SK-N-SH (cell line): Measurements from ENCODE around the gene ASCC1. TPM values are rescaled to one million over a fixed set of nuclear protein-coding genes. Genes with fewer than 3 reads are reported as not detected.

ENCODE experiments used
- CTCF ChIA-PET: fragments of 300-600, 350-600 bp; formaldehyde crosslinking; extraction: SDS; loops from one replicate; lab custom pipeline; 2021; lab: Yijun Ruan, JAX
- POLR2A ChIA-PET: fragments of 350-600 bp; sonication (Branson Sonifier 250); formaldehyde crosslinking; extraction: SDS; loops from one replicate; lab custom pipeline; 2020; ENCODE audit warnings: antibody characterized with exemption, inconsistent platforms; lab: Yijun Ruan, JAX
- DNase-seq: peaks from one replicate; pipeline ENCODE4 v3.0.0; 2012
- H2AFZ ChIP-seq: fragments of 200-600 bp; sonication (generic); 2 replicates; pipeline ENCODE4 v1.8.1; 2016; ENCODE audit warnings: antibody characterized with exemption, mild to moderate bottlenecking, low read depth
- H3F3A ChIP-seq: fragments of 200-600 bp; sonication (generic); replicated peaks from 2 replicates; pipeline ENCODE3; 2016; ENCODE audit warnings: antibody characterized with exemption, mild to moderate bottlenecking; ENCODE audit not compliant: insufficient read depth
- H3K27ac ChIP-seq, 2 experiments: fragments of 200-500 bp in 1 of 2; fragments of 200-600 bp in 1 of 2; sonication (Bioruptor generic) in 1 of 2; sonication (generic), shearing (Covaris generic) in 1 of 2; 2 replicates each; pipeline versions ENCODE4 v1.5.1 to v1.6.1; 2014 to 2016; ENCODE audit warnings: low read depth in 2 of 2, inconsistent platforms in 1 of 2, low read length in 1 of 2, mild to moderate bottlenecking in 1 of 2, mixed read lengths in 1 of 2
- H3K27me3 ChIP-seq: fragments of 200-600 bp; sonication (generic), shearing (Covaris generic); 2 replicates; pipeline ENCODE4 v1.6.1; 2016; ENCODE audit warnings: mixed run types; ENCODE audit not compliant: insufficient read depth
- H3K36me3 ChIP-seq, 2 experiments: fragments of 200-500 bp in 1 of 2; fragments of 200-600 bp in 1 of 2; sonication (Bioruptor generic) in 1 of 2; sonication (generic) in 1 of 2; replicated peaks in 1 of 2; 2 replicates each; pipeline versions ENCODE3 to v1.5.1; 2014 to 2016; ENCODE audit warnings: low read length in 1 of 2, mild to moderate bottlenecking in 1 of 2; ENCODE audit not compliant: insufficient read depth in 2 of 2, control insufficient read depth in 1 of 2
- H3K4me1 ChIP-seq, 2 experiments: fragments of 200-500 bp in 1 of 2; fragments of 200-600 bp in 1 of 2; sonication (Bioruptor generic) in 1 of 2; sonication (generic), shearing (Covaris generic) in 1 of 2; 2 replicates each; pipeline versions ENCODE4 v1.5.1 to v1.6.1; 2014 to 2016; ENCODE audit warnings: low read depth in 1 of 2, low read length in 1 of 2, mixed run types in 1 of 2; ENCODE audit not compliant: insufficient read depth in 2 of 2, control insufficient read depth in 1 of 2
- H3K4me2 ChIP-seq: fragments of 200-600 bp; sonication (generic), shearing (Covaris generic); 2 replicates; pipeline ENCODE4 v1.6.1; 2017; ENCODE audit warnings: mixed run types
- H3K4me3 ChIP-seq, 2 experiments: fragments of 200-500 bp in 1 of 2; fragments of 200-600 bp in 1 of 2; sonication (Bioruptor generic) in 1 of 2; sonication (generic), shearing (Covaris generic) in 1 of 2; 2 replicates each; pipeline versions ENCODE4 v1.5.1 to v1.8.1; 2014 to 2016; ENCODE audit warnings: low read depth in 2 of 2, inconsistent platforms in 1 of 2, low read length in 1 of 2, mild to moderate bottlenecking in 1 of 2, mixed read lengths in 1 of 2, moderate library complexity in 1 of 2
- H3K79me2 ChIP-seq: fragments of 200-600 bp; sonication (generic); 2 replicates; pipeline ENCODE4 v1.8.1; 2017; ENCODE audit warnings: mild to moderate bottlenecking; ENCODE audit not compliant: insufficient read depth
- H3K9ac ChIP-seq: fragments of 200-600 bp; sonication (generic); 2 replicates; pipeline ENCODE4 v1.6.1; 2017; ENCODE audit warnings: mixed run types
- H3K9me2 ChIP-seq: fragments of 200-600 bp; sonication (generic); 2 replicates; pipeline ENCODE4 v1.6.1; 2017; ENCODE audit warnings: mixed run types
- H3K9me3 ChIP-seq: fragments of 200-600 bp; sonication (generic); 2 replicates; pipeline ENCODE4 v1.6.1; 2017; ENCODE audit warnings: mixed run types, mild to moderate bottlenecking, moderate library complexity
- H4K20me1 ChIP-seq: fragments of 200-600 bp; sonication (generic); 2 replicates; pipeline ENCODE4 v1.6.1; 2017; ENCODE audit warnings: mild to moderate bottlenecking, mixed run types; ENCODE audit not compliant: insufficient read depth
- FOXJ3 ChIP-seq: sonication (generic); formaldehyde crosslinking; IDR thresholded peaks from 2 replicates; pipeline ENCODE4 v1.5.1; 2020; ENCODE audit warnings: mild to moderate bottlenecking, missing genetic modification reagents
- GATA2 ChIP-seq: sonication (generic); formaldehyde crosslinking; IDR thresholded peaks from 2 replicates; pipeline ENCODE4 v1.5.0; 2020; ENCODE audit warnings: mild to moderate bottlenecking, missing genetic modification reagents
- MEF2A ChIP-seq: IDR thresholded peaks from 2 replicates; pipeline ENCODE4 v1.4.0; 2012; ENCODE audit warnings: low read depth, borderline replicate concordance
- NFIC ChIP-seq: IDR thresholded peaks from 2 replicates; pipeline ENCODE4 v1.4.0; 2012; ENCODE audit warnings: borderline replicate concordance
- YY1 ChIP-seq: IDR thresholded peaks from 2 replicates; pipeline ENCODE4 v1.4.0; 2012; ENCODE audit warnings: low read depth, mild to moderate bottlenecking
- WGBS: methylation state at CpG from one replicate; pipeline ENCODE4 v1.1.6; 2017; ENCODE audit warnings: low lambda C conversion rate; 5-methylcytosine and 5-hydroxymethylcytosine counted together
- polyA plus RNA-seq, 3 experiments: library from polyadenylated mRNA; depleted of rRNA; stranded (reverse); fragments of >200 nt; gene quantifications; 2 replicates each; pipeline ENCODE4 v1.2.3, GENCODE V29; 2012
- TF ChIP-seq, protein P1 (sequence below): IDR thresholded peaks from 2 replicates; pipeline ENCODE4 v1.4.0; 2012; ENCODE audit warnings: low read depth
- TF ChIP-seq, protein P2 (sequence below): fragments of 200-600 bp; sonication (generic); IDR thresholded peaks from 2 replicates; pipeline ENCODE4 v1.6.1; 2017; ENCODE audit warnings: antibody characterized with exemption, mild to moderate bottlenecking, moderate library complexity
- TF ChIP-seq, protein P3 (sequence below): IDR thresholded peaks from 2 replicates; pipeline ENCODE4 v1.4.0; 2012; ENCODE audit warnings: low read depth, borderline replicate concordance
- TF ChIP-seq, protein P4 (sequence below): IDR thresholded peaks from 2 replicates; pipeline ENCODE4 v1.6.1; 2012; ENCODE audit warnings: mild to moderate bottlenecking, low read depth, low read length, moderate library complexity

Gene ASCC1
- polyA plus RNA-seq, 1 of the 3 experiments (the other 2 are of a cell fraction): 15.0 TPM

DNA sequence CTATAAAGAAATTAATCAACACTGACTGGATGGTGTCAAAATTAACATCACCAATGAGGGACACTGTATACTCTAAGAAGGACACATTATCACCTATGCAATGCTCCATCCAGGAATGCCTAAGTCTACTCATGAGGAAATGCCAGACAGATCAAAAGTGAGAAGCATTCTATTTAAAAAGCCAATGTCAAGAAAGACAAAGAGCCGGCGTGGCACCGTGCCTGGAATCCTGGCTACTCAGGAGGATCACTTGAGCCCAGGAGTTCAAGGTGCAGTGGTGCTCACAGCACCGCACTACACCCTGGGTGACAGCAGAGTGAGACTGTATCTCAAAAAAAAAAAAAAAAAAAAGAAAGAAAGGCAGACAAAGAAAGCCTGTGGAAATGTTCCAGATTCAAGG, 45.8 kb downstream of the ASCC1 start:
- Histone ChIP-seq H3K9me2 (no peaks in the 10 kb centered on the region), H3K9me3 (no peaks in the 10 kb centered on the region), H3F3A (peaks cover 51% of the 10 kb centered on the region), H3K79me2 (no peaks in the 10 kb centered on the region), H3K27me3 (no peaks in the 10 kb centered on the region), H4K20me1 (no peaks in the 10 kb centered on the region), H3K27ac (peak overlapping the region in 1 of 2 experiments; percentile 83; a peak in 3 of 4 replicates), H3K4me2 (peak overlapping the region; percentile 10; the same call in 1 of the 2 replicates), H3K9ac (no peak overlapping the region), H3K36me3 (no peaks in the 10 kb centered on the region), H2AFZ (no peak overlapping the region), H3K4me3 (no peak overlapping the region), H3K4me1 (peaks cover 12 to 30% of the 10 kb centered on the region in 2 experiments)
- WGBS: 89% methylated on average over 4 of the region's 4 CpGs
- DNase-seq: no peak
- TF ChIP-seq, protein P1, sequence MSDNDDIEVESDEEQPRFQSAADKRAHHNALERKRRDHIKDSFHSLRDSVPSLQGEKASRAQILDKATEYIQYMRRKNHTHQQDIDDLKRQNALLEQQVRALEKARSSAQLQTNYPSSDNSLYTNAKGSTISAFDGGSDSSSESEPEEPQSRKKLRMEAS: no peak
- TF ChIP-seq, protein P2, sequence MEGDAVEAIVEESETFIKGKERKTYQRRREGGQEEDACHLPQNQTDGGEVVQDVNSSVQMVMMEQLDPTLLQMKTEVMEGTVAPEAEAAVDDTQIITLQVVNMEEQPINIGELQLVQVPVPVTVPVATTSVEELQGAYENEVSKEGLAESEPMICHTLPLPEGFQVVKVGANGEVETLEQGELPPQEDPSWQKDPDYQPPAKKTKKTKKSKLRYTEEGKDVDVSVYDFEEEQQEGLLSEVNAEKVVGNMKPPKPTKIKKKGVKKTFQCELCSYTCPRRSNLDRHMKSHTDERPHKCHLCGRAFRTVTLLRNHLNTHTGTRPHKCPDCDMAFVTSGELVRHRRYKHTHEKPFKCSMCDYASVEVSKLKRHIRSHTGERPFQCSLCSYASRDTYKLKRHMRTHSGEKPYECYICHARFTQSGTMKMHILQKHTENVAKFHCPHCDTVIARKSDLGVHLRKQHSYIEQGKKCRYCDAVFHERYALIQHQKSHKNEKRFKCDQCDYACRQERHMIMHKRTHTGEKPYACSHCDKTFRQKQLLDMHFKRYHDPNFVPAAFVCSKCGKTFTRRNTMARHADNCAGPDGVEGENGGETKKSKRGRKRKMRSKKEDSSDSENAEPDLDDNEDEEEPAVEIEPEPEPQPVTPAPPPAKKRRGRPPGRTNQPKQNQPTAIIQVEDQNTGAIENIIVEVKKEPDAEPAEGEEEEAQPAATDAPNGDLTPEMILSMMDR: no peak
- TF ChIP-seq NFIC: peak; percentile 7; the same call in 1 of the 2 replicates
- TF ChIP-seq FOXJ3 (CRISPR knock-in tag): no peak
- CTCF ChIA-PET: no interaction called here
- POLR2A ChIA-PET: no interaction called here

DNA sequence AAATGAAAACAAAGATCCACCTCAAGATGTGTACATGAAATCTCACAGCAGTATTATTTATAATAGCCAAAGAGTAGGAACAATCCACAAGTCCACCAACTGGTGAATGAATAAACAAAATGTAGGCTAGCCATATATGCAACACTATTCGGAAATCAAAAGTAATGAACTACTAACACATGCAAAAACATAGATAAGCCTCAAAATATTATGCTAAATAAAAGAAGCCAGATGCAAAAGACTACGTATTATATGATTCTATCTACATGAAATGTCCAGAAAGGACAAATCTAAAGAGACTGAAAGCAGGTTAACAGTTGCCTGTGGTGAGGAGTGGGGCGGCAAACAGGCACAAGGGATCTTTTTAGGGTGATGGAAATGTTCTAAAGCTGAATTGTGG, 49.0 kb downstream of the ASCC1 start:
- Histone ChIP-seq H3K4me3 (no peak overlapping the region), H3K9me2 (no peaks in the 10 kb centered on the region), H2AFZ (no peak overlapping the region), H3K4me2 (no peak overlapping the region), H3F3A (peaks cover 31% of the 10 kb centered on the region), H3K27ac (peak overlapping the region in 1 of 2 experiments; percentile 31; a peak in 1 of 4 replicates), H4K20me1 (no peaks in the 10 kb centered on the region), H3K4me1 (peaks cover 0 to 7% of the 10 kb centered on the region in 2 experiments; a peak in 1 of 4 replicates), H3K9ac (no peak overlapping the region), H3K9me3 (no peaks in the 10 kb centered on the region), H3K27me3 (no peaks in the 10 kb centered on the region), H3K36me3 (no peaks in the 10 kb centered on the region), H3K79me2 (no peaks in the 10 kb centered on the region)
- DNase-seq: peak; percentile 21
- WGBS: 95% methylated on average over 3 of the region's 3 CpGs
- CTCF ChIA-PET: interaction anchor here (0.9 to 1.6 kb wide), 6 partner anchors 26 to 271 kb away, joined by 3 to 5 read pairs (median 3); partner anchors contain the start of genes ANAPC16 and ASCC1
- no peak for TF ChIP-seq MEF2A
- TF ChIP-seq GATA2 (CRISPR knock-in tag): peak; percentile 42; the same call in 1 of the 2 replicates
- no peak for TF ChIP-seq YY1
- TF ChIP-seq, protein P3, sequence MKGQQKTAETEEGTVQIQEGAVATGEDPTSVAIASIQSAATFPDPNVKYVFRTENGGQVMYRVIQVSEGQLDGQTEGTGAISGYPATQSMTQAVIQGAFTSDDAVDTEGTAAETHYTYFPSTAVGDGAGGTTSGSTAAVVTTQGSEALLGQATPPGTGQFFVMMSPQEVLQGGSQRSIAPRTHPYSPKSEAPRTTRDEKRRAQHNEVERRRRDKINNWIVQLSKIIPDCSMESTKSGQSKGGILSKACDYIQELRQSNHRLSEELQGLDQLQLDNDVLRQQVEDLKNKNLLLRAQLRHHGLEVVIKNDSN: no peak
- TF ChIP-seq, protein P4, sequence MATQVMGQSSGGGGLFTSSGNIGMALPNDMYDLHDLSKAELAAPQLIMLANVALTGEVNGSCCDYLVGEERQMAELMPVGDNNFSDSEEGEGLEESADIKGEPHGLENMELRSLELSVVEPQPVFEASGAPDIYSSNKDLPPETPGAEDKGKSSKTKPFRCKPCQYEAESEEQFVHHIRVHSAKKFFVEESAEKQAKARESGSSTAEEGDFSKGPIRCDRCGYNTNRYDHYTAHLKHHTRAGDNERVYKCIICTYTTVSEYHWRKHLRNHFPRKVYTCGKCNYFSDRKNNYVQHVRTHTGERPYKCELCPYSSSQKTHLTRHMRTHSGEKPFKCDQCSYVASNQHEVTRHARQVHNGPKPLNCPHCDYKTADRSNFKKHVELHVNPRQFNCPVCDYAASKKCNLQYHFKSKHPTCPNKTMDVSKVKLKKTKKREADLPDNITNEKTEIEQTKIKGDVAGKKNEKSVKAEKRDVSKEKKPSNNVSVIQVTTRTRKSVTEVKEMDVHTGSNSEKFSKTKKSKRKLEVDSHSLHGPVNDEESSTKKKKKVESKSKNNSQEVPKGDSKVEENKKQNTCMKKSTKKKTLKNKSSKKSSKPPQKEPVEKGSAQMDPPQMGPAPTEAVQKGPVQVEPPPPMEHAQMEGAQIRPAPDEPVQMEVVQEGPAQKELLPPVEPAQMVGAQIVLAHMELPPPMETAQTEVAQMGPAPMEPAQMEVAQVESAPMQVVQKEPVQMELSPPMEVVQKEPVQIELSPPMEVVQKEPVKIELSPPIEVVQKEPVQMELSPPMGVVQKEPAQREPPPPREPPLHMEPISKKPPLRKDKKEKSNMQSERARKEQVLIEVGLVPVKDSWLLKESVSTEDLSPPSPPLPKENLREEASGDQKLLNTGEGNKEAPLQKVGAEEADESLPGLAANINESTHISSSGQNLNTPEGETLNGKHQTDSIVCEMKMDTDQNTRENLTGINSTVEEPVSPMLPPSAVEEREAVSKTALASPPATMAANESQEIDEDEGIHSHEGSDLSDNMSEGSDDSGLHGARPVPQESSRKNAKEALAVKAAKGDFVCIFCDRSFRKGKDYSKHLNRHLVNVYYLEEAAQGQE: no peak
- POLR2A ChIA-PET: no interaction called here
